GM19395 (cell line): Measurements from ENCODE around the gene MAOB.

Source experiments
- ATAC-seq: cut with Tn5 transposase; IDR thresholded peaks from one replicate; pipeline ENCODE4 v1.9.1; 2021; ENCODE audit warnings: mild to moderate bottlenecking, moderate library complexity; ENCODE audit not compliant: unreplicated experiment

The MAOB gene

DNA sequence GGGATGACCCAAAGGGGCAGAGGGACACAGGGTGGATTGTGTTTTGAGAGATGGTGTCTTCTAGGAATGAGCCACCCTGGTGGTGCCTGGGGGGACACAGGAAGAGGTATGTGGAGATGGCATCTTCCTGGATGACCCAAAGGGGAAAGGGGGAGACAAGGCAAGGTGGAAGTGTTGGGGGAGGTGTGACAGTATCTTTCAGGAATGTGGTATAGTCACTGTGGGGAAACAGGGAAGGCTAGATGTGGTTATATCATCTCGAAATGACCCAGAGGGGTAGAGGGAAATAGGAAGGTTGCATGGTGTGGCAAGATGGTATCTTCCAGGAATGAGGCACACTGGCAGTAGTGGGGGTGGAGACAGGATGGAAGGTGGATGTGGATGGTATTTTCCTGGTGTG lies 163.3 kb downstream of the MAOB start:
- ATAC-seq: no peak

DNA sequence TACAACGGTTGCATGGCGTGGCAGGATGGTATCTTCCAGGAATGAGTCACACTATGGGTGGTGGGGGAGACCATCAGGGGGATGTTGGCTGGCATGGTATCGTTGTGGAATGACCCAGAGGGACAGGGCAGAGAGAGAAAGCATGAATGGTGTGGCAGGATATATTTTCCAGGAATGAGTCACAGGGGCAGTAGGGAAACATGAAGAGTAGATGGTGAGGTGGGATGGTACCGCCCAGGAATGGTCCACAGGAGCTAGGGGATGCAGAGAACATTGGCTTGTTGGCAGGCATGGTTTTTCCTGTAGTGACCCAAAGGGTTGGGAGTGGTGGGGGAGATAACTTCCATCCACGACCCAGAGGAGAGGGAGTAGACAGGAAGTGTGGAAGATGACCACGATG lies 163.7 kb downstream of the MAOB start:
- no peak for ATAC-seq

DNA sequence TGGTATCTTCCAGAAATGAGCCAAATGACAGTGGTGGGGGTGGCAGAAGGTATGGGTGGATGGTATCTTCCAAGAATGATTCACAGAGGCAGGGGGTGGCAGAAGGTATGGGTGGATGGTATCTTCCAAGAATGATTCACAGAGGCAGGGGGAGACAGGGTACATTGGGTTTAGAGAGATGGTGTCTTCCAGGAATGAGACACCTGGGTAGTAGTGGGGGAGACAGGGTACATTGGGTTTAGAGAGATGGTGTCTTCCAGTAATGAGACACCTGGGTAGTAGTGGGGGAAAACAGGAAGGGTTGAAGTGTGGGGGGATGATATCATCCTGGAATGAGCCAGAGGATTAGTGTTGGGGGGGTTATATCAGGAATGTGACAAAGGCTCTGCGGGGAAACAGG lies 164.2 kb downstream of the MAOB start:
- ATAC-seq: no peak

DNA sequence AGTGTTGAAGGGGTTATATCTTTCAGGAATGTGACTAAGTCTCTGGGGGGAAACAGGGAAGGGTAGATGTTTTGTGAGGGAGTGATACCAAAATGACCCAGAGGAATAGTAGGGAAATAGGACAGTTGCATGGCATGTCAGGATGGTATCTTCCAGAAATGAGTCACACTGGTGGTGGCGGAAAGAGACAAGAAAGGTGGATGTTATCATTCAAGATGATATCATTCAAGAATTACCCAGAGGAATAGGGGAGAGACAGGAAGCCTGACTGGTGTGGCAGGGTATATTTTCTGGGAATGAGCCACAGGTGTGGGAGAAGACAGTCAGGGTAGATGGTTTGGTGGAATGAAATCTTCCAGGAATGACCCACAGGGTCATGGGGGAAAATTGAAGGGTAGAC lies 165.1 kb downstream of the MAOB start:
- ATAC-seq: no peak

DNA sequence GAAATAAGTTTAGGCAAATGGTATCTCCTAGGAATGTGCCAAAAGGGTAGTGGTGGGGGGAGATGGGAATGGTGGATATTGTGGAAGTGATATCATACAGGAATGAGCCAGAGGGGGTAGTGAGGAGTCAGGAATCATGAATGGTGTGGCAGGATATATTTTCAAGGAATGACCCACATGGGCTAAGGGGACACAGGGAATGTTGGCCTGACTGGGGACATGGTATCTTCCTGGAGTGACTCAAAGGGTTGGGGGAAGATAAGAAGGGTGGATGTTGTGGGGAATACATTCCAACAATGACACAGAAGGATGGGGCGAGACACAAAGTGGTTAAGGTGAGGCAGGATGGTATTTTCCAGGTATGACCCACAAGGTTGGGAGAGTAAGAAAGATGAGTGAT lies 165.6 kb downstream of the MAOB start:
- no peak for ATAC-seq
